Left cardiac atrium (tissue), 2 donors: ENCODE measurements around the gene SULT1C4. TPM values are rescaled to one million over a fixed set of nuclear protein-coding genes. Genes with fewer than 3 reads are reported as not detected.

Source experiments
- total RNA-seq, 2 donors: library from RNA; stranded (reverse); fragmentation: NEBNext Ultra II Directional; extraction: Animal tissue kit (Norgen Biotek cat#: 25700); gene quantifications; one replicate each; pipeline ENCODE4 v1.2.1, GENCODE V29; 2021
- donor health status: DM: no; HTN: yes; CAD: no; lungs with severe emphysema.
- donor health status: DM: yes; HTN: yes; CAD: no.

Gene SULT1C4
- total RNA-seq, 2 donors from 2014 or later: 4.5 to 9.6 TPM

Other genes starting within 250 kb of the SULT1C4 start
- gene SULT1C3, start 138.0 kb upstream of the SULT1C4 start, total RNA-seq: not detected
- under 1 TPM; 0.24 to 0.86 TPM for gene SULT1C2, start 89.1 kb upstream of the SULT1C4 start, total RNA-seq
- gene GCC2, start 71.3 kb downstream of the SULT1C4 start, total RNA-seq: 10 to 100 TPM; 18.4 to 25.0 TPM
- 10 to 100 TPM; 59.8 to 65.2 TPM for gene LIMS1, start 156.5 kb downstream of the SULT1C4 start, total RNA-seq